Stimulated activated CD4-positive, alpha-beta T cell treated with anti-CD3 and anti-CD28 coated beads, Interleukin-15, amount 100 ng/mL, for 1 hour (primary cell): Measurements from ENCODE around the gene CDK8.

ENCODE experiments used
- DNase-seq, 2 donors: peaks; one replicate each; pipeline ENCODE4 v3.0.0-alpha.2; 2020; ENCODE audit warnings: low read depth in 1 of 2, low spot score in 1 of 2

Gene CDK8

GRCh38 chr13:26440111-26440510, 186.2 kb downstream of the CDK8 start:
- no peak for DNase-seq

- DNase-seq = no peak
Measured at GRCh38 chr13:26441476-26441875, 187.5 kb downstream of the CDK8 start.

DNA sequence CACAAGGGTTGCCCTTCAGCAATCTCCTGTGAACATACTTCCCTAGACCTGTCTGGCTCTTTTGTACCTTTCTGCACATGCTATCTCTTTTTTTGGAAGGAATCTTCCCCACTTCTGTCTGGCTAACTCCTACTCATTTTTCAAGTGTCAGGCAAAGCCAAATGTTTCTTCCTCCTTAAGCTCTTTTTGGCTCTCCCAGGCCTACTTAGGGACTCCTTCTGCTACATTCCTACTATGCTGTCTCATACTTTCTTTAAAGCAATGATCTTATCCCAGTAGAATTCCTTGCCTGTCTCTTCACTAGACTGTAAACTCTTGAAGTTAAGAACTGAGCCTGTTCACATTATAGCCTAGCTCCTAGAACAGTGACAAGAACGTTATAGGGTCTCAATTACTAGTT, 188.6 kb downstream of the CDK8 start:
- DNase-seq = no peak

DNA sequence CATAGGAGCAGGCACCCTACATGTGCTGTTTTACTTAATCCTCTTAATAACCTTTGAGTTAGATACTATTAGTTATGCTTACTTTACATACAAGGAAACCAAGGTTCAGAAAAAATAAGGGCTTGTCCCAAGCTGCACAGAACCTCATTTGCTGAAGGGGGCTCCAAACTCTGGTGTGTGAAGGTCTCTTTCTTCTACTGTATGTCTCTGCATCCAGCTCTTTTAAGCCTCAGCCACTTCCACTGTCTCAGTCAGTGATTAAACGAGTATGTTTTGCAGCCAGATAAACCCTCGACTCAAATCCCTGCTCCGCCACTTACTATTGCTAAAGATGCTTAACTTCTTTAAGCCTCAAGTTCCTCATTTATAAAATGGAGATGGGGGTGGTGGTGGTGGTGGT, 191.2 kb downstream of the CDK8 start:
- no peak for DNase-seq

GRCh38 chr13:26446751-26447150, 192.8 kb downstream of the CDK8 start:
- DNase-seq = no peak

- DNase-seq = no peak
Measured at GRCh38 chr13:26448032-26448431, 194.1 kb downstream of the CDK8 start.

- no peak for DNase-seq
Measured at GRCh38 chr13:26449063-26449848, 195.3 kb downstream of the CDK8 start.
